H9 (cell line): ENCODE data around the gene CRPPA. TPM values are rescaled to one million over a fixed set of nuclear protein-coding genes. Genes with fewer than 3 reads are reported as not detected.
"Not testable (repeated sequence)": the region's sequence is repeated elsewhere in the genome, so short reads cannot be mapped to it uniquely, and the experiment has no call there.

Experiments used
- DNase-seq: peaks from one replicate; pipeline ENCODE4 v3.0.0-alpha.2; 2017
- H2AFZ ChIP-seq: one replicate; pipeline ENCODE4 v1.6.1; 2013; ENCODE audit warnings: mild to moderate bottlenecking, low read length, control low read depth, moderate library complexity
- H2AK5ac ChIP-seq: 2 replicates; pipeline ENCODE4 v1.6.1; 2013; ENCODE audit warnings: low read length, control low read depth, mixed read lengths; ENCODE audit not compliant: insufficient read length
- H2BK120ac ChIP-seq: one replicate; pipeline ENCODE4 v1.6.1; 2013; ENCODE audit warnings: low read depth, mild to moderate bottlenecking, low read length, control low read depth, inconsistent platforms; ENCODE audit not compliant: poor library complexity, severe bottlenecking
- H2BK12ac ChIP-seq: 2 replicates; pipeline ENCODE4 v1.6.1; 2013; ENCODE audit warnings: low read length, control low read depth, mixed read lengths, low read depth; ENCODE audit not compliant: insufficient read length
- H2BK15ac ChIP-seq: 2 replicates; pipeline ENCODE4 v1.6.1; 2013; ENCODE audit warnings: low read depth, low read length, control low read depth
- H2BK20ac ChIP-seq: one replicate; pipeline ENCODE4 v1.6.1; 2013; ENCODE audit warnings: low read depth, mild to moderate bottlenecking, low read length, control low read depth, inconsistent platforms; ENCODE audit not compliant: poor library complexity, severe bottlenecking
- H2BK5ac ChIP-seq: 2 replicates; pipeline ENCODE4 v1.6.1; 2013; ENCODE audit warnings: low read length, control low read depth, mixed read lengths; ENCODE audit not compliant: insufficient read length
- H3K14ac ChIP-seq: 2 replicates; pipeline ENCODE4 v1.6.1; 2013; ENCODE audit warnings: low read length, control low read depth; ENCODE audit not compliant: insufficient read depth
- H3K18ac ChIP-seq: 2 replicates; pipeline ENCODE4 v1.6.1; 2013; ENCODE audit warnings: low read depth, mild to moderate bottlenecking, mixed read lengths, low read length, control low read depth; ENCODE audit not compliant: insufficient read length
- H3K23ac ChIP-seq: 2 replicates; pipeline ENCODE4 v1.6.1; 2013; ENCODE audit warnings: low read length, control low read depth, mixed read lengths, low read depth; ENCODE audit not compliant: insufficient read length
- H3K23me2 ChIP-seq: 2 replicates; pipeline ENCODE4 v1.6.1; 2013; ENCODE audit warnings: low read depth, mild to moderate bottlenecking, mixed read lengths, low read length, control low read depth; ENCODE audit not compliant: insufficient read length, poor library complexity, severe bottlenecking
- H3K27ac ChIP-seq: 2 replicates; pipeline ENCODE4 v1.5.1; 2013; ENCODE audit warnings: low read length, control low read depth, mixed read lengths, low read depth; ENCODE audit not compliant: insufficient read length
- H3K27me3 ChIP-seq: 2 replicates; pipeline ENCODE4 v1.6.1; 2013; ENCODE audit warnings: low read length, control low read depth, inconsistent platforms; ENCODE audit not compliant: insufficient read depth
- H3K4ac ChIP-seq: 2 replicates; pipeline ENCODE4 v1.6.1; 2013; ENCODE audit warnings: low read depth, mild to moderate bottlenecking, control low read depth, inconsistent platforms, low read length, moderate library complexity
- H3K4me1 ChIP-seq: 2 replicates; pipeline ENCODE4 v1.6.1; 2013; ENCODE audit warnings: low read length, control low read depth, inconsistent platforms; ENCODE audit not compliant: insufficient read depth
- H3K4me2 ChIP-seq: 2 replicates; pipeline ENCODE4 v1.6.1; 2013; ENCODE audit warnings: low read length, control low read depth, mixed read lengths; ENCODE audit not compliant: insufficient read length, insufficient read depth
- H3K56ac ChIP-seq: 2 replicates; pipeline ENCODE4 v1.6.1; 2013; ENCODE audit warnings: low read depth, mild to moderate bottlenecking, mixed read lengths, low read length, control low read depth; ENCODE audit not compliant: insufficient read length
- H3K79me1 ChIP-seq: 2 replicates; pipeline ENCODE4 v1.6.1; 2013; ENCODE audit warnings: low read depth, mild to moderate bottlenecking, moderate library complexity, low read length, control low read depth, inconsistent platforms; ENCODE audit not compliant: insufficient read depth, poor library complexity, severe bottlenecking
- H3K79me2 ChIP-seq: 2 replicates; pipeline ENCODE4 v1.6.1; 2013; ENCODE audit warnings: low read length, control low read depth, inconsistent platforms; ENCODE audit not compliant: insufficient read depth
- H3K9ac ChIP-seq: 2 replicates; pipeline ENCODE4 v1.6.1; 2013; ENCODE audit warnings: low read length, control low read depth, mixed read lengths; ENCODE audit not compliant: insufficient read length; ENCODE audit errors: extremely low read depth
- H3K9me3 ChIP-seq: one replicate; pipeline ENCODE4 v1.6.1; 2013; ENCODE audit warnings: low read depth, low read length, inconsistent platforms; ENCODE audit not compliant: control insufficient read depth
- H3T11ph ChIP-seq: one replicate; pipeline ENCODE4 v1.6.1; 2013; ENCODE audit warnings: mild to moderate bottlenecking, low read length, control low read depth, inconsistent platforms
- H4K20me1 ChIP-seq: one replicate; pipeline ENCODE4 v1.6.1; 2013; ENCODE audit not compliant: control insufficient read depth, insufficient read length, insufficient read depth
- H4K5ac ChIP-seq: 2 replicates; pipeline ENCODE4 v1.6.1; 2013; ENCODE audit warnings: low read depth, mild to moderate bottlenecking, mixed read lengths, low read length, control low read depth; ENCODE audit not compliant: insufficient read length
- H4K8ac ChIP-seq: replicated peaks from 2 replicates; pipeline ENCODE4 v1.6.1; 2013; ENCODE audit warnings: low read length, control low read depth, mixed read lengths, low read depth; ENCODE audit not compliant: insufficient read length
- H4K91ac ChIP-seq: 2 replicates; pipeline ENCODE4 v1.6.1; 2013; ENCODE audit warnings: low read depth, mild to moderate bottlenecking, moderate library complexity, mixed read lengths, low read length, control low read depth; ENCODE audit not compliant: insufficient read length
- H3K27ac Mint-ChIP-seq, 3 experiments: 2 replicates in 2 of 3; 3 replicates in 1 of 3; pipeline ENCODE4 v1.8.0; 2020 to 2021; ENCODE audit warnings: mixed read lengths in 3 of 3, mild to moderate bottlenecking in 1 of 3, moderate library complexity in 1 of 3
- H3K27me3 Mint-ChIP-seq: 2 replicates; pipeline ENCODE4 v1.8.0; 2021; ENCODE audit warnings: low read depth, mild to moderate bottlenecking, moderate library complexity, mixed read lengths
- H3K36me3 Mint-ChIP-seq, 3 experiments: 2 replicates in 2 of 3; 3 replicates in 1 of 3; pipeline ENCODE4 v1.8.0; 2020 to 2021; ENCODE audit warnings: low read depth in 3 of 3, mixed read lengths in 3 of 3; ENCODE audit not compliant: insufficient read depth in 1 of 3
- H3K4me1 Mint-ChIP-seq, 2 experiments: 2 replicates each; pipeline ENCODE4 v1.8.0; 2020; ENCODE audit warnings: mixed read lengths in 2 of 2
- H3K4me3 Mint-ChIP-seq, 2 experiments: 2 replicates in 1 of 2; 3 replicates in 1 of 2; pipeline ENCODE4 v1.8.0; 2020 to 2021; ENCODE audit warnings: mild to moderate bottlenecking in 2 of 2, mixed read lengths in 2 of 2, moderate library complexity in 1 of 2
- H3K9me3 Mint-ChIP-seq, 2 experiments: 2 replicates in 1 of 2; 3 replicates in 1 of 2; pipeline ENCODE4 v1.8.0; 2020; ENCODE audit warnings: mild to moderate bottlenecking in 2 of 2, mixed read lengths in 2 of 2, moderate library complexity in 1 of 2
- WGBS: extraction: QIAGEN DNeasy Blood & Tissue Kit; methylation state at CpG from one replicate; pipeline ENCODE4 v1.1.7; 2013; ENCODE audit warnings: missing lambda C conversion rate, low lambda C conversion rate, mixed read lengths; ENCODE audit not compliant: insufficient read length; ENCODE audit errors: extremely low coverage; 5-methylcytosine and 5-hydroxymethylcytosine counted together
- total RNA-seq: library from RNA; stranded (reverse); gene quantifications from 2 replicates; pipeline ENCODE4 v1.2.1, GENCODE V29; 2021

Gene CRPPA
- total RNA-seq, 1 experiment from 2014 or later = 1.9 TPM

DNA sequence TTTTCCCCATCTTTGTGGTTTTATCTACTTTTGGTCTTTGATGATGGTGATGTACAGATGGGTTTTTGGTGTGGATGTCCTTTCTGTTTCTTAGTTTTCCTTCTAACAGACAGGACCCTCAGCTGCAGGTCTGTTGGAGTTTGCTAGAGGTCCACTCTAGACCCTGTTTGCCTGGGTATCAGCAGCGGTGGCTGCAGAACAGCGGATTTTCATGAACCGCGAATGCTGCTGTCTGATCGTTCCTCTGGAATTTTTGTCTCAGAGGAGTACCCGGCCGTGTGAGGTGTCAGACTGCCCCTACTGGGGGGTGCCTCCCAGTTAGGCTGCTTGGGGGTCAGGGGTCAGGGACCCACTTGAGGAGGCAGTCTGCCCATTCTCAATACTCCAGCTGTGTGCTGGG, 38.2 kb downstream of the CRPPA start:
- not testable (repeated sequence) for H3K27ac Mint-ChIP-seq, H4K5ac ChIP-seq, H4K20me1 ChIP-seq, H2AFZ ChIP-seq, H3K4ac ChIP-seq, H3K4me1 ChIP-seq, H2BK12ac ChIP-seq, H3K9me3 ChIP-seq, H3K14ac ChIP-seq, H2AK5ac ChIP-seq, H3K4me1 Mint-ChIP-seq, H3K23ac ChIP-seq, H4K8ac ChIP-seq, H3K27me3 Mint-ChIP-seq, H2BK120ac ChIP-seq, H3T11ph ChIP-seq, H3K23me2 ChIP-seq, H3K56ac ChIP-seq, H4K91ac ChIP-seq, H2BK20ac ChIP-seq, H2BK15ac ChIP-seq, H3K79me2 ChIP-seq, H2BK5ac ChIP-seq, H3K79me1 ChIP-seq, DNase-seq, H3K4me2 ChIP-seq, H3K9ac ChIP-seq, H3K4me3 Mint-ChIP-seq, H3K27me3 ChIP-seq, H3K27ac ChIP-seq, H3K18ac ChIP-seq
- Mint-ChIP-seq H3K36me3 (peaks cover 6 to 24% (median 21%) of the 10 kb centered on the region in 3 experiments; a peak in 6 of 7 replicates), H3K9me3 (peaks cover 38 to 50% of the 10 kb centered on the region in 2 experiments)
- no CpG with 5 or more reads among the region's 7 CpGs for WGBS

Other genes starting within 250 kb of the CRPPA start
- not detected in 2 replicates for gene SOSTDC1, start 44.2 kb upstream of the CRPPA start, total RNA-seq
- gene LRRC72, start 105.3 kb upstream of the CRPPA start, total RNA-seq = not detected in 2 replicates
- gene ANKMY2, start 224.2 kb upstream of the CRPPA start, total RNA-seq = 10.4 and 12.7 TPM in 2 replicates
- 60.2 and 64.6 TPM in 2 replicates for gene BZW2, start 224.6 kb upstream of the CRPPA start, total RNA-seq